PC-9 (cell line): ENCODE measurements around the gene BNIP3.
"Not testable (repeated sequence)": the region's sequence is repeated elsewhere in the genome, so short reads cannot be mapped to it uniquely, and the experiment has no call there.

Source experiments
- CTCF ChIP-seq: fragments of 200-600 bp; sonication (generic); conservative IDR thresholded peaks from 2 replicates; pipeline ENCODE4 v1.6.1; 2017; ENCODE audit warnings: mixed run types, antibody characterized with exemption, mild to moderate bottlenecking, moderate library complexity
- EZH2 ChIP-seq: fragments of 200-600 bp; sonication (generic); IDR thresholded peaks from 2 replicates; pipeline ENCODE4 v1.8.0; 2017; ENCODE audit warnings: antibody characterized with exemption, low read depth

GRCh38 chr10:131986851-131987250, 5.1 kb upstream of the BNIP3 start:
- TF ChIP-seq CTCF, EZH2: not testable (repeated sequence)
